Measurements from ENCODE around the gene CAT.
A peak's percentile ranks its signal among the peaks of the same experiment; 100 is the strongest.

CAT gene

DNA sequence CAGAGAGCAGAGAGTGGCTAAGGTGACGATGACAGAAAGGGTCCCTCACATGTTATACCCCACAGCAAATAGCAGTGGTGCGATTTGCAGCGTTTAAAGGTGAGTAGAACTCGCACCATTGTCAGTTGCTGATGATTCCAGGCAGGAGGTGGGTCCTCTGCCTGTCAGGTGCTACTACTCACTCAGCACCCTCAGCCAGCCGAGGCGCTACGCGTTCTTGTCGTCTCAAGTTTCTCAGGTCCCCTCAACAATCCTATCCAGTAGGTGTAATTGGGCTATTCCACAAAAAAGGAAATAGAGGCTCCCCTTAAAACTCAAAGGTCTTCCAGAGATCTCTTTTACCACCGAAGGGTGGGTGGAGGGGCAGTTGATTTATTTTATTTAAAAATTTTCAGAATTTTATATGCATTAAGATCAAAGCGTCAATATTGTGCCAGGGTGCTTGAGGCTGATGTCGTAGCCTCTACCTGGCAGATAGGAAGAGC is 56.5 kb downstream of the CAT start:
- no peak for DNase-seq (ENCODE audit: low read depth in 2 of 2)

DNA sequence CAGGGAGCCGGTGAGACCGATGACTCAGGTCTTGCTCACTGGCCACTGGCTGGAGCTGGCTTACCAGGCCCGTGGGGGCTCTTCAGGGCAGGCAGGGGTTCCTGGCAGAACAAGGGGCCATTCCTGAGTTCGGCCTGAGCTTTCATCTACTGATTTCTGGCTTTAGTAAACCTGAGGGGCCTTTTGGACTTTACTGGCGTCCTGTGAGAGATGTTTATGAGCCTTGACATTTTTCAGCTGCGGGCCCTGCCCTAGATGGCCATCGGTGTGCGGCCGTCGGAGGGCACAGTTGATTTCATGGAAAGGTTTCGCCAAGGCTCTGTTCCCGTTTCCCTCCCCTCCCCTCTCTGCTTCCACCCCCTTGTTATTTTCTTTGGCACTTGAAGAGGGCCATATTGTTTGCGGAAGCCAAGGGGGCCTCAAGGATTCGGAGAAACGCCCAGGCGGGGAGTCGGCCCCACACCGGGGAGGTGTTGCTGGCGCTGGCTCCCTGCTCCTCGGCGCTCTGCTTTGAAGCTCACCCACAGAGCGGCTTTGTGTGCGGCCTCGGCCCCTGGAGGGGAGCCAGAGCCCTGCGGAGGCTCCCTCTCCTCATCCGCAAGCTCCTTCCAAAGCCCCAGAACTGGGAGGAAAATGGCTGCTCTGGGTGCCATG is 57.1 kb downstream of the CAT start:
- no peak for DNase-seq (ENCODE audit: low read depth in 2 of 2)

DNA sequence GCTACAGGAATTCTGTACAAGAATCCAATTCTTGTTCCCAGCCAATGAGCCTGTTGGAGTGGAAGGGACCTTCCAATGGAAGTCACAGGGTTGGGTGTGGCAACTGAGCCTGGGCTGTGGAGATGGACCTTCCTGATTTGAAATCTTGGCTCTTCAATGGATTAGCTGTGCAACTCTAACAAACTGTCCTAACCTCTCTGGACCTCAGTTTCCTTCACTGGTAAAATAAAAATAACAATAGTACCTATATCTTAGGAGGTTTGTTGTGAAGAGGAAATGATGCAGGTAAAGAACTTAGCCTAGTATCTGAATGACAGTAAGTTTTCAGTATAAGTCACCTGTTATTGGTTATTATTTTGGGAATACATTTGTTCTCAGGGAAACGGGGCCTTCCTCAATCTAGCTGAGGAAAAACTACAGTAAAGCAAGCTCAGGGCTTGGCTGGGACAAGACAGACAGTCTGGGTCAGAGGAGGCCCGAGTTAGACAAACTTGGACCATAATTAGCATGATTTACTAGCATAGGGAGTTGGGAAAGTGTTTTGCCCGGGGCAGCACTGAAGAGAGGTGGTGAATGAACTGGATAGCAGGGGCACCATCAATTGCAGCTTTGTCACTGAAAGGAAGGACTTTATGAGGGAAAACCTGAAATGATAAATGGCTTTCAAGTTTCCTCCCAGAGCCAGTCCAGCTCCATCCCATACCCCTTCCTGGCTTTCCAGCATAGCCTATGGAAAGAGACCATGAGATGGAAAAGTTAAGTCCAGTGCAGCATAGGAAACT is 61.2 kb downstream of the CAT start:
- no peak for DNase-seq (ENCODE audit: low read depth in 2 of 2)

DNA sequence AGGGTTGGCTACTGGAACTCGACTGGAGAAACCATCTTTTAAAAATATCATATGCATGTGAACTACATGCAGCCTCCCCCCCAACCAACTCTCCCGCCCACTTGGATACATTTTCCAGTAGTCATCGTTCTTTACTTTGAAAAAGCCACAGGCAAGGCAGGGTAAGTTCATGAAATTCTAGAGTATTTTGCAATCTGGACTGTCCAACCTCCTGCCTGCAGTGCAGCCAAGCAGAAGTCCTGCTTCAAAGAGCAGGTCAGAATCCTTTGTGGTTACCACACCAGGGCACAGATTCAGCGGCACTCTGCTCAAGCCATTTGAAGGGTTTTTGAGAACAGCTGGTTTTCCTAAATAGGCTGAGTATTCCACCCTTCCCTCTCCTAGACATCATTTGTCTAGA is 62.8 kb downstream of the CAT start:
- no peak for DNase-seq (ENCODE audit: low read depth in 2 of 2)

DNA sequence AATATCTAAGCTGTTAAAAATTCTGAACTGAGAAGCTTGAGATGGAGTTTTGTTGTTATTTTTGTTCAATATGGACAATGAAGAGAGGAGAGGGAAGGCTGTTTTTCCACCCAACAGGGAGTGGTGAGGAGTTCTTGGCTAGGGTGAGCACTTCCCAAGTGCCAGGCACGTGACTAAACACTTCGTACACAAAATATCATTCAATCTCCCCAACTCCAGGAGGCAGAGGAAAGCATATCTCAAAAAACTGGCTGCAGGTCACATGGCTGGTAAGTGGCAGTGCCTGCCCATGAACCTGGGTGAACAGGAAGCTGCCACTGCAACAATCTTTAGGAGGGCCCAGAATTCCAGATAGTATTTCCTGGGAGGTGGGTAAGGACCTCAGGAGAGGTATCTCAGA is 63.2 kb downstream of the CAT start:
- no peak for DNase-seq (ENCODE audit: low read depth in 2 of 2)

DNA sequence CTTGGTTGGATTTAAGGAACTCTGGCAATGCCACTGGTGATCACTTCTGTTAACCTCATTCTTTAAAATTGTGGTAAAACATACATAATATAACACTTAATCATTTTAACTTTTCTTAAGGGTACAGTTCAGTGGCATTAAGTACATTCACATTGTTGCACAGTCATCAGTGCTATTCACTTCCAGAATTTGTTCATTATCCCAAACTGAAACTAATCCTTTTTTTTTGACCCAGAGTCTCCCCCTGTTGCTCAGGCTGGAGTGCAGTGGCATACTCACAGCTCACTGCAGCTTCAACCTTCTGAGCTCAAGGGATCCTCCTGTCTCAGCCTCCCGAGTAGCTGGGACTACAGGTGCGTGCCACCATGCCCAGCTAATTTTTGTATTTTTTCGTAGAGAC is 64.2 kb downstream of the CAT start:
- DNase-seq (ENCODE audit: low read depth in 2 of 2) = no peak

DNA sequence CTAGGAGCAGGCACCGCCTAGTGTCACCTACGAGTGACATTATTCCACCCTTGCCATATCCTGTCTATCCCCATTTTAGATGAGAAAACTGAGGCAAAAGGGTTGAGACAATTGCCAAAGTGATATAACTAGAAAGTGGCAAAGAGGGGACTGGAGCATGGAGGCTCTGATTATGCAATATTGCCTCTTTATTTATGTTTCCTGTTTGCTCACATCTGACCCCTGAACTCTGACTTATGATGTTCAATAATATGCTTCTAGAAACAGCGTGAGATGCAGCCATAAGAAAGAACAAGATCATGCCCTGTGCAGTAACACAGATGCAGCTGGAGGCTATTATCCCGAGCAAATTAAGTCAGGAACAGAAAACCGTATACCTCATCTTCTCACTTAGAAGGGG is 67.1 kb downstream of the CAT start:
- DNase-seq (ENCODE audit: low read depth in 2 of 2) = no peak

DNA sequence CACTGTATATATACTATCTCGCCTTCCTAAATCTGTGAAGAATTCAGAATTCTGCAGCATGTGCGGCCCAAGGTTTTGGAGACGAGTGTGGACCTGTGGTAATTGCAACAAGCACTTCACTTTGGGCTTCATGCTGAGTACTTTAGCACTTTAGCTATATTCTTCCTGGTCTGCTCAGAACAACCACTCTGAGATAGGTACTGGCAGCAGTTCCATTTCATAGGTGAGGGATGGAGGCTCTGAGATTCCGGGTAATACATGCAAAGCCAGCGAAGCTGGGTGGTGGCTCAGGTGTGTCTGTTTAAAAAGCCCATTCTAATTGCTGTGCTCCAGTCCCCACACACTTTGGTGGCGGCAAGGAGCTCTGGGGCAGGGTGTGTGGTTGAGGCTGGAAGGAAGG is 68.4 kb downstream of the CAT start:
- DNase-seq (ENCODE audit: low read depth in 2 of 2) = no peak

DNA sequence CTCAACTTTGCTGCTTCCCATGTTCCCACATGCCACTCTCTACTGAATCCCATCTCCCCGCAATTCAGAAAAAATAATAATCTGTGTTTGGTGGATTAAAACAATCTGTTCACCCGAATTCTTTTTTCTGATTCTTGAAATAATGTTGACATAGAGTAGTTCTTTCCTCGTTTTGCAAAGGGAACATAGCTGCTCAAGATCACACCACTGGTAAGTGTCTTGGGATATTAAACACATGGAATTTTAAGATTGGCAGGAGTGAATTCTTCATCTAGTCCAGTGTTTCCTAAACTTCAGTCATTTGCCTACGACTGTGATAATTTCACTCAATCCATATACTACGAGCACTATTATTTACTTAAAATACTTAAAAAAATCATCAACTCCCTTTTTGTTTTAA is 68.9 kb downstream of the CAT start:
- DNase-seq (ENCODE audit: low read depth in 2 of 2) = no peak

DNA sequence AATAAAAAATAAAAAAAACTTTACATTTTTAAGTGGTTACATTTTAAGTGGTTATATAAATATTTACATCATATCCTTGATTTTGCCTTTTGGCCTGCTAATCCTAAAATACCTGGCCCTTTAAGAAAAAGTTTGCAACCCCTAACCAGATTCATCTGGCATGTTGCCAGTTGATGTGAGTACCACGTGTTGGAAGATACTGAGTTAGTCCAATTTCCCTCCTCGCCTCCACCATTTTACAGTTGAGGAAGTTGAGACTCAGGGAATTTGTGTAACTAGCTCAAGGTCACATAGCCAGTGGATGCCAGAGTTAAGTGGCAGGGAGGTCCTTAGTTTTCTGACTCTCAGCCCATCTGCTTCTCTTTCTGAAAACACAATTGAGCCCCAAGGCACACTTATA is 69.8 kb downstream of the CAT start:
- no peak for DNase-seq (ENCODE audit: low read depth in 2 of 2)

DNA sequence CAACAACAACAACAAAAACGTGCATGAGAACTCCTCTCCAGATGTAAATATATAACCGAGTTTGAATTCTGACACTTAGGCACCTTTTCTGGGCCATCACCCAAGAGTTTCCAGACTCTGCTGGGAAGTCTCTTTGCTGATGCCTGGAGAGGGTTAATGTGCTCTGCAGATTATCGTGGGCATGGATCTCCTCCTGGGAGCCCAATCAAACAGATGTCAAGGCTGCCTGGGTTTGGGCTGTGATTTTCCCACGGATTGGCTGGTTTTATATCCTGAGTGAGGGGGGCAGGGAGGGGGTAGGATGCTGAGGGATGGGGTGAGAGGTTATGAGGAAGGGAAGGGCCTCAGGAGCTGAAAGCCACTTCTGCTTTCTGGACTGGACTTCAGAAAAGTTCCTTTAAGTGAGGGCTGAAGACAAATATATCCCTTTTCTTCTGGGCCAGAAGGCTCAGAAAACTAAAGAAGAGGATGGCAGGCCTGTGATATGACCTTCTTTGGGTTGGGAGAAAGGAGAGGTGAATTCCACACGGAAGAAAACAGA is 70.7 kb downstream of the CAT start:
- DNase-seq (ENCODE audit: low read depth in 2 of 2) = no peak

DNA sequence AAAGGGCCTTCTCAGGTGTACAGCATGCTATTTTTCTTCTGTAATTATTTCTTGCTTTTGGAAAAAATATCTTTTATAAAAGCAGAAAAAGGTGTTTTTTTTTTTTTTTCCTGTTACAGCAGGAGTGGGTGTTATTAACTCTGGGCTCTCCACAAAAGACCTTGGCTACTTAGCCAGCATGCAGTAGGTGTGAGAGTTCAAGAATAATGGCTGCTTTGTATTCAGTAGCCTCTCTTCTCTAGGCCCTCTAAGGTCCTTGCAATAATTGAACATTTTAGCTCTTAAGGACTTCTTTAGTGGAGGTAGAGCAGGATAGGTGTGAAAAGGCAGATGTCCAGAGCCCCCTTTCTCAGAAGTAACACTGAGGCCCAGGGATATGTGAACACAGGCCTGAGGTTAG is 71.5 kb downstream of the CAT start:
- no peak for DNase-seq (ENCODE audit: low read depth in 2 of 2)

DNA sequence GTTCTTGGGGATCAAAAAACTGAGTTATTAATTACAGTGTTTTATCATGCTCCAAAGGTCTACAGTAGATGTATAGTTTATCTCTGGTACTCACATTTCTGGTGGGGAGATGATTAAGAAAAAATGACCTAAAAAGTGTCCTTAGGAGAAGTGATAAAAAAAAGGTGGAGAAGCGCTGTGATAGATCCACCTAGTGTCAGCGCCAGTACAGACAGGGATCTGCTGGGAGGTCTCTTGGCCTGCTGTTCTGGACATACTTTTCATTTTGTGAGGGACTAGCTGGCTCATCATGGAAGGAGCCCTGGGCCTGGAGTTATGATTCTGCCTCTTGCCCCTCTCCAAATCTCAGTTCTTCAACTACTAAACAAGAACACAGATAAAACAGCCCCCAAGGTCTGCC is 71.9 kb downstream of the CAT start:
- no peak for DNase-seq (ENCODE audit: low read depth in 2 of 2)

DNA sequence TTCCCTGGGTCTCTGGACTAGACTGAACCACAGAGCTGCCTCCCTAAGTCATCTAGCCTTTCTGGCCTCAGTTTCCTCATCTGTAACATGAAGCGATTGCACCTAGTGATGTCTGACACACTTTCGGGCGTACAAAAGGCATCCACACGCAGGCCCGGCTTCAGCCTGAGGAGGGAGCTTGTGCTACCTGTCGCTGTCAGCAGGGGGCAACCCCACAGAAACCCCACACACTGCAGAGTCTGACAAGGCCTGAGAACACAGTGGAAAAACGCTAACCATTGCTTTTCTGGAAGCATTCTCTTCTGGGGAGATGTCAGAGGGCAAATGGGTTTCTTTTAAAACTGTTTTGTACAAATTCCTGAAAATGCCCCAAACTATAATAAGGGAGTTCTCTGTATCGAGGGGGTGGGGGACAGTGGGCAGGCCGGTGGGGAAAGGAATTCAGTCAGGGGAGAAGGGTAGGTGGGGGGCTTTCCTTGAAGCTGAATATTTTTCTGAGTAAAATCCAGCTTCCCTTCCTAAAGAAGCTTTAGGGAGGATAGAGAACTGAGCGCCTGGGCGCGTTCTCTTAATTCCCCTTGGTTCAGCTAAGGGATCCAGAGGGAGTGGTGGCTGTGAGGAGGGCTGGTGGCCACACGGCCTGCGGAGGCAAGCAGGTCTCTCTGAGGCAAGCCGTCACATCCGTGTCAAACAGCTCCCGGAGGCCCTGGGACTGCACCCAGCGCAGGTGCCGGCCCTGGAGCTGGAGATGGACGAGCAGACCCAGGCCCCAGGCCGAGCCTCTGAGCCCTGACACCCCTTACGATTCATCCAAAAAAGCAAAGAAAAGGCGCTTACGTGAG is 74.3 kb downstream of the CAT start:
- DNase-seq (ENCODE audit: low read depth in 2 of 2) = peak; percentile 34 to 39

DNA sequence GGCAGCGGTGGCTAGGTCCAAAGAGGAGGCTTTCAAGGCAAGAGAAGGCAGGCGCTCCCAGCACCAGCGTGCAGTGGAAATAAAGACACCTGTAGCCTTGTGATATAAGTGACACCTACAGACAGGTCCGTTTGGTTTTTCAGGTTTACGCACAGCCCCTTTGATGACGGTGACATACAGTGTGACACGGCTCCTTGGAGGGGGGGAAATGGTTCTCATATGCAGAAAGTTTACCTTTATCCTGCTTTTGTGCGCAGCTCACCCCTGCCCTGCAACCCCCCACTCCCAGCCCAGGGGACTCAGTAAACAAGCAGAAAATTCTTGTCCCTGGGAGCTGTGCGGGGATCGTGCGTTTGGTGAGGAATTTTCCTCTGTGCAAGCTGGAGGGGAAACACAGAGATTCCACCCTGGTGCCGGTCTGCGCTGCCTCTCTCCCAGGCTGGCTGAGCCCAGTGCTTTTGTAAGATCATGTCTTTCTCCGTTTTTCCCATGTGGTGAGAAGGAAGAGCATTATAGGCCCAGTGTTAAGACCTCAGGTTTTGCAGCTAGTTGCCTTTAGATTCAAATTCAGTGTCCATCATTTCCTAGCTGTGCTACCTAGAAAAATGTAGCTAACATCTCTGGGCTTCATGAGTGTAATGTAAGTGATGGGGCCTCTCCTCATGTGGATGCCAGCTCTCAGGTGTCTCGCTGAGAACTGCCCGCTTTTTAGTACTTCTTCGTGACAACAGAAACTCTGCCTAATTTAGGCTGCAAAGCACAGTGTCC is 75.1 kb downstream of the CAT start, which contains the start of gene ELF5:
Gene ELF5, minus strand, starts transcription at position 113 of the 768 bp plus-strand sequence. CDS start 8,045 bp downstream, outside the sequence.
- DNase-seq (ENCODE audit: low read depth in 2 of 2) = no peak

DNA sequence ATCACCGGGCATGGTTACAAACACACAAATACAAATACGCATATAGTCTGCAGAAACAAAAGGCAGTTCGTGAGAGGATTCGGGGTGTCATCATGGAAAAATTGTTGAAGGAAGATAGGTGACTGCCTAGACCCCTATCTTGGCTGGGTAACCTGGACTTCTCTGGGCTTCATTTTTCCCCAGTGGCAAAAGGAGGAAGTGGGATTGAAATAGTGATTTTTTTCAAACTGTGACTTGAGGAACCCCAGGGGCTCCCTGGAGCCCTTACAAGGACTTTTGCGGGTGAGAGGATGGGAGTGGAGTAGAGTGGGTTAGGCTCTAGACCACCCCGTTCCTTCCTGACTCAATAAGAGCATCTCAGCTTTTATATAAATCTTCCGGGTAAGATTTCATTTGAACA is 75.9 kb downstream of the CAT start:
- no peak for DNase-seq (ENCODE audit: low read depth in 2 of 2)

DNA sequence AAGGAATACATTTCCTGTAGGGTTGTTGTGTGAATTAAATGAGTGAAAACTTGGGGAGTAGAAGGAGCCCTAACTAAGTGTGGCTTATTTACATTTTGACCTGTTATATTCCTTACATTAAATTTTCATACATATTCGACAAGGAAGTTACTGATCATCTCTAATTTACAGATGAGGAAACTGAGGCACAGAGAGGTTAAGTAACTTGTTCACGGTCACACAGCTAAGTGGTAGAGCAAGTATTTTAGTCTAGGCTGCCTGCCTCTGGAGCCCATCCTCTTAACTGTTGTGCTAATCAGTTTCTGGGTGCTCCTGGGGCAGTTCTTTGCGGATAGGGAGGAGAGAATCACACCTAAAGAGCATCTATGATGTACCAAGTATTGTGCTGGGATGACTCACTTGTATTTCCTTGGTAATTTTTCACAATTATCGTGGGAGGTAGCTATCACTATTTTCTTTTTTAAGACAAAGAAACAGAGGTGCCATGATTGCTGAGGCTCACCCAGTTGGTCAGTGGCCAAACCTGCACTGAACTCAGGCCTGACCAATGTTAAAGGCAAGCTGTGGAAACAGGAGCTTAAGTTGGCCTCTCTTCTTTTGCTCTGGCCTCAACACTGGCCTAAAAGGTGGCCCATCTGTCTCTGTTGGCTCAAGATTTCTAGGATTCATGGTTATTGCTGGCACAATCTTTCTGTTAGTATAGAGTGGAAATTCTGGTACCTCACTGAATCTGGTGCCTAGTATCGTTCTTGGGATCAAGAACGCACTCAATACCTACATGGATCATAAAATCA is 77.7 kb downstream of the CAT start:
- DNase-seq (ENCODE audit: low read depth in 2 of 2) = no peak

DNA sequence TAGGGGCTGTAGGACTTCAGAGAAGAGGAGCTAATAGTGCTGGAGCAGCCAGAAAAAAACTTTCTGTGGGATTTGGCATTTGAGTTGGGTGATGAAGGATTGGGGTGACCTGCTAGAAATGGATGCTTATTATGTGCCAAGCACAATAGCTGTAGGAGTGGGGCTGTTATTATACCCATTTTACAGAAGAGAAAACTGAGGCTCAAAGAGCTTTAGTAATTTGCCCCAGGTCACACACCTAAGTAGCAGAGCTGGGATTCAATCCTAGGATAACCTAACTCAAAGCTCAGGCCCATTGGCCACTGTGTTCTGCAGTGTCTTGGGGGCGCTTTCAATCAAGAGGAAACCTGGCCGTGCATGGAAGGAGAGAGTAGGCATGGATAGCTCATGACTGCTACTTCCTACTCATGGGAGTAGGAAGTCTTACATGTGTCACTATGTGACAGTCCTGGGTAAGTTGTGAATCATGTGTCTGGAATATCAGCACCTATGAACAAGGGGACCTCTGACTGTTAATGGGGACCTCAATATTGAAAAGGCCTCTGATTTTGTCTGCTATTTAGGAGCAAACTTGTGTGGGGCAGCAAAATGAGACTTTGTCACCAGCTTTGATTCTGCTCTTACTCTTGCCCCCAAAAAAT is 81.0 kb downstream of the CAT start:
- DNase-seq (ENCODE audit: low read depth in 2 of 2) = no peak

DNA sequence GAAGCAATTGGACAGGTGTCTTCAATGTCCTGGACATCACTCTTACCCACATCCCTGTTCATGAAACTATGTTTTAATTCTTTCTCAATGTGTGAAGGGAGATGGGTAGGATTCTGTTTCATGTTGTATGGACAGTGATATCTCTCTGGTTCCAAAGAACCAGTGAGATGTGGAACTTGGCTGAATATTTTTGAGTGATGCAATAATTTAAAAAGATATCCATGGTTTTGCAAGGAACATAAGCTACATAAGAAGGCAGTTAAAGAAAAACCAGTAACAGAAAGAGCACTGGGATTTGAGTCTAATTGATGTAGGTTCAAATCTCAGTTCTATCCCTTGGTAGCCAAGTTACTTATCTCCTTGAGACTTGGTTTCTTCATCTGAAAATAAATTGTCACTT is 82.5 kb downstream of the CAT start:
- no peak for DNase-seq (ENCODE audit: low read depth in 2 of 2)
